Lower leg skin (tissue), 3 donors: ENCODE measurements around the gene TNPO2.

Source experiments
- CTCF ChIP-seq, 3 donors: fragments of 450-650 bp; IDR thresholded peaks; one replicate each; pipeline ENCODE4 v1.5.1; 2016; ENCODE audit warnings: antibody characterized with exemption in 3 of 3, mild to moderate bottlenecking in 3 of 3, moderate library complexity in 2 of 3
- POLR2A ChIP-seq, 2 donors: fragments of 450-650 bp; IDR thresholded peaks; one replicate each; pipeline ENCODE4 v1.6.1; 2016 to 2017; ENCODE audit warnings: antibody characterized with exemption in 2 of 2, mild to moderate bottlenecking in 1 of 2, moderate library complexity in 1 of 2

GRCh38 chr19:12751635-12752034 is 27.9 kb upstream of the TNPO2 start, which contains the start of gene BEST2:
- TF ChIP-seq CTCF (IDR thresholded peaks at IDR 0.05) = no peak
- TF ChIP-seq POLR2A (IDR thresholded peaks at IDR 0.05) = no peak
